Activated CD8-positive, alpha-beta memory T cell treated with anti-CD3 and anti-CD28 coated beads, Interleukin-2, amount 50 U/mL, for 1 hour (primary cell): ENCODE measurements around the gene KRT17.
"Not testable (repeated sequence)": the region's sequence is repeated elsewhere in the genome, so short reads cannot be mapped to it uniquely, and the experiment has no call there.

Experiments used
- DNase-seq: peaks from one replicate; pipeline ENCODE4 v3.0.0-alpha.2; 2020; ENCODE audit errors: extremely low read depth

KRT17 gene

DNA sequence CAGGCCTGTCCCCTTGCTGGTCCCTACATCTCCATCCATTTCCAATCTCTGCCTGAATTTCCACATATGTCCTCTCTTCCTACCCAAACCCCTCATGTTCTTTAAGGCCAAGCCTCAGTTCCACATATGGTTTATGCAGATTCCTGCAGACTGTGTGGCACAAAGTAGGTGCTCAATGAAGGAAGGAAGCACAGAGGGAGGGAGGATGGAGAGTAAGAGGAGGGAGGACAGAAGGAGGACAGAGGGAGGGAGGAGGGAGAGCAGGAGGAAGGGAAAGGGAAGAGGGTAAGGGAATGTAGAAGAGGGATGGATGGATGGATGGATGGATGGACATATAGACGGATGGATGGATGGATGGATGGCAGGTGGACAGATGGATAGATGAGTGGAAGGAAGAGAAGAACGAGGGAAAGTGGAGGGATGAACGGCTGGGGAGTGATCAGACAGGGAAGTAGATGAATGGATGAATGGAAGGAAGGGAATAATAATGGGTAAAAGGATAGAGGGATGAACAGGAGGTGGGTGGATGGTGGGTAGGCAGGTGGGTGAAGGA, 29.9 kb downstream of the KRT17 start:
- DNase-seq: no peak

DNA sequence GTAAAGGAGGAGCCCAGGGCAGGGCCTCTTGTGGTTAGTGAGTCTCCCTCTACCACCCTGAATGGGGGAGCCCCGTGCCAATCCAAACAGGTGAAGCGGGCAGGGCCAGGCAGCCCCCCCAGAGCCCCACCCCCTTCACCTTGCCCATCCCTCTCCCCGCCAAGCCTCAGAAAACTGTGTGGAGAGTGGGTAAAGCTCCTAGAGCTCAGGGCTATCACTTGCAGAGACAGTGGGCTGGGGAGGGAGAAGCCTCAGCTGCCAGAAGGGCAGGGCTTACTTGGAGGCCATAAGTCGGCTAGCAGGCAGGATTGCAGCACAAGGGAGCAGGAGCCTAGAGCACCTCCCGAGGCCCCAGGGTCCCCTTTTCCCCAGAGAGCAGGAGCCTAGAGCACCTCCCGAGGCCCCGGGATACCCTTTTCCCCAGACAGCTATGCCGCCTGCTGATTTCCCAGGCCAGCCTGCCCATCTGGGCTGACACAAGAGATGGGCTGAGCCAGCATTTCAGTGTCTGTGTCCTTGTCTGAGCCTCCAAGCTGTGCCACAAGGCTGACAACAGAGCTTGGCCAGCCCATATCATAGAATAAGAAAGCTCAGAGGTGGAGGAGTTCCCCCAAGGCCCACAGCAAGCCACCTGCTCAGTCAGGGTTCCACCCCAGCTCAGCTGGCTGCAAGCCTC, 30.9 kb downstream of the KRT17 start:
- DNase-seq: no peak

DNA sequence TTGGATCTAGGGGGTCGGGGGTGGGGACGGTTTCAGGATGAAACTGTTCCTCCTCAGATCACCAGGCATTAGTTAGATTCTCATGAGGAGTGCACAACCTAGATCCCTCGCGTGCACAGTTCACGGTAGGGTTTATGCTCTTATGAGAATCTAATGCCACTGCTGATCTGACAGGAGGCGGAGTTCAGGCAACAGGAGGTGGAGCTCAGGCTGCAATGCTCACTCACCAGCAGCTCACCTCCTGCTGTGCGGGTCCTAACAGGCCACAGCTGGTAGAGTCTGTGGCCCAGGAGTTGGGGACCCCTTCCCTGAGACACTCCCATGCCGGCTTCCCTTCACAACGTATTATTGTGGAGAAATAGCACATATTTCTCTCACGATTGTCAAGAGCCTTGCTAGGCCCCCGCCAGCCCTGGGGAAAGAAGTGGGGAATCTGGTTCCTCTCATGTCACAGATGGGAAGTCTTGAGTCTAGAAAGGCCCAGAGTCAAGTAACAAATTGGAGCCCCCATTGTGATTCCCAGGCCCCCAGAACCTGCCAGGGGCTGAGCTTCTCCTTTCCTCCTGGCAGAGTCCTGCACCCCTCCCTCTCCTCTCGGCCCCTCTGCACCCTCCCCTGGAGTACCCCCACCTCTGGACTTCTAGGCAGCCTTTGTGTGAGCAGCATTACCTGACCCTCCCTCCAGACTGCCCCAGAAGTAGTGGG, 31.6 kb downstream of the KRT17 start:
- no peak for DNase-seq

GRCh38 chr17:41589301-41589700, 35.1 kb downstream of the KRT17 start:
- no peak for DNase-seq

- no peak for DNase-seq
Measured at GRCh38 chr17:41588126-41588810, 36.1 kb downstream of the KRT17 start.

DNA sequence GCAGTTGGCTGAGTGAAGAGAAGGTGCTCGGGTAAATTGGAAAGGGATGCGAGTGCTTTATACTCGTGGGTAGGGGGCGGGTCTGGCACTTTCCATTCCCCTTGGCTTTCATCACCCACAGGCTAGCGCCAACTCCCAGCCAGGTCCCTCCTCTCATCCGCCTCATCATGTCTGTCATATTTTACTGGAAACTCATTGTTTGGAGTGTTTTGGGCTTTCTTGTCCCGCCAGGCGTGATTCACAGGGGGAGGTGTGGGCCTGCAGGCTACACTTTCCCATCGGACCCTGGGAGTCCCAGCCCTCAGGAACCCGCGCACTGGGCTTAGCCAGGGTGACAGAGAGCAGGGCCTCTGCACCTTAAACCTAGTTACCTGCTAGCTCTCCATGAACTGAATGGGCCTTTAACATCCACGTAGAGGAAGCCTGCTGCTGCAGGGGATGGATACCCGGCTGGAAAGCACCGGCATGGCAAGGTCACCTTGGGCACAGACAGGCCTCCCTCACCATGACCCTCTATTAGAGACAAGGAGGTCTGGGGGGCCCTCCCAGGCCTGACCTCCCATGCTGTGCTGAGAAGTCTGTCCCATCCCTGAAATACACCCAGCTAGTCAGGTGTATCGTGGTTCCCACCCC, 37.4 kb downstream of the KRT17 start, which contains the start of gene KRT14:
TSS of gene KRT14 (minus strand) at position 33 of the 633 bp plus-strand sequence. CDS start 61 bp downstream, outside the sequence.
- no peak for DNase-seq

- DNase-seq: no peak
Measured at GRCh38 chr17:41585301-41586056, 38.9 kb downstream of the KRT17 start.

DNA sequence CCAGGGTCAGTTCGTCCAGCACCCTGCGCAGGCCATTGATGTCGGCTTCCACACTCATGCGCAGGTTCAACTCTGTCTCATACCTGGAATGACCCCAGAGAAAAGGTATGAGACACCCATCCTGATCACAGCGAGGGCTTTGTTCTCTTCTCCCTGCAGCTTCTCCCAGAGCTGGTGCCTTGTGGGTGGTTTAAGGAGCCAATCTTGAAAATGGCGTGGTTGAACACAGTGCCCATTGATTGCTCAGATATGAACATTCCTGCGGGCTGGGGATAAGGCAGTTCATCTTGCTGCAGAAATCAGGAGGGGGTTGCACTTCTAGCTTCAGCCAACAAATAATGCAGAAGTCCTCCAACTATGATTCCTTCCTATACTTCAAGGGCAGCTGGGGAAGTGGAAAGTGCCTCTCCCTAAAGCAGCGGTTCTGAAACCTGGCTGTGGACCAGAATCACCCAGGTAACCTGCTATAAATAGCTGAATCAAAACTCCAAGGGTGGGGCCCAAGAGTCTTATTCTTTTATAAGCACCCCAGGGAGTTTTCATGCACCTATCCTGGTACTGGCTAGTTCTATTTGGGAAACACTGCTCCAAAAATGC, 39.9 kb downstream of the KRT17 start:
- DNase-seq: not testable (repeated sequence)

DNA sequence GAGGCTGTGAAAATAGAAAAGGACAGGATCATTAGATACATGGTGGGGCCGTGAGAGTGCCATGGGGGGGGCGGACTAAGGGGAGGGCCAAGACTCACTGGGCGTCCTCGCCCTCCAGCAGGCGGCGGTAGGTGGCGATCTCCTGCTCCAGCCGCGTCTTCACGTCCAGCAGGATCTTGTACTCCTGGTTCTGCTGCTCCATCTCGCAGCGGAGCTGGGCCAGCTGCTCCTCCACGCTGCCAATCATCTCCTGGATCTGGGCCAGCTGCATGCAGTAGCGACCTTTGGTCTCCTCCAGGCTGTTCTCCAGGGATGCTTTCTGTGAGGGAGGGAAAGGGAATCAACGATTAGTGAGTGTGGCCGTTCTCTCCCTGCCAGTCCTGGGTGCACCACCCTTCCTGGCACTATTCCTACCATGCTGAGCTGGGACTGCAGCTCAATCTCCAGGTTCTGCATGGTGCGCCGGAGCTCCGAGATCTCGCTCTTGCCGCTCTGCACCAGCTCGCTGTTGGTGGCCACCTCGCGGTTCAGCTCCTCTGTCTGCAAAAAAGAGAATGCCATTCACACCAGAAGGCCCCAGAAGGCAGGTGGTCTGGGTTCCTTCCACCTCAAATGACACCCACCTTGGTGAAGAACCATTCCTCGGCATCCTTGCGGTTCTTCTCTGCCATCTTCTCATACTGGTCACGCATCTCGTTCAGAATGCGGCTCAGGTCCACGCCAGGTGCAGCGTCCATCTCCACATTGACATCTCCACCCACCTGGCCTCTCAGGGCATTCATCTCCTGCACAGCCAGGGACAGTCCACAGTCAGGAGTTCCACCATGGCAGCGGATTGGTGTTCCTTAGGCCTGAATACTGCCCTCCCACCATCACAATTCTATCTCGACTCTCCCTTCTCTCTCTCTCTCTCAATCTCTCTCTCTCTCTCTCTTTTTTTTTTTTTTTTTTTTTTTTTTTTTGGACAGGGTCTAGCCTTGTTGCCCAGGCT, 40.9 kb downstream of the KRT17 start:
- no peak for DNase-seq

DNA sequence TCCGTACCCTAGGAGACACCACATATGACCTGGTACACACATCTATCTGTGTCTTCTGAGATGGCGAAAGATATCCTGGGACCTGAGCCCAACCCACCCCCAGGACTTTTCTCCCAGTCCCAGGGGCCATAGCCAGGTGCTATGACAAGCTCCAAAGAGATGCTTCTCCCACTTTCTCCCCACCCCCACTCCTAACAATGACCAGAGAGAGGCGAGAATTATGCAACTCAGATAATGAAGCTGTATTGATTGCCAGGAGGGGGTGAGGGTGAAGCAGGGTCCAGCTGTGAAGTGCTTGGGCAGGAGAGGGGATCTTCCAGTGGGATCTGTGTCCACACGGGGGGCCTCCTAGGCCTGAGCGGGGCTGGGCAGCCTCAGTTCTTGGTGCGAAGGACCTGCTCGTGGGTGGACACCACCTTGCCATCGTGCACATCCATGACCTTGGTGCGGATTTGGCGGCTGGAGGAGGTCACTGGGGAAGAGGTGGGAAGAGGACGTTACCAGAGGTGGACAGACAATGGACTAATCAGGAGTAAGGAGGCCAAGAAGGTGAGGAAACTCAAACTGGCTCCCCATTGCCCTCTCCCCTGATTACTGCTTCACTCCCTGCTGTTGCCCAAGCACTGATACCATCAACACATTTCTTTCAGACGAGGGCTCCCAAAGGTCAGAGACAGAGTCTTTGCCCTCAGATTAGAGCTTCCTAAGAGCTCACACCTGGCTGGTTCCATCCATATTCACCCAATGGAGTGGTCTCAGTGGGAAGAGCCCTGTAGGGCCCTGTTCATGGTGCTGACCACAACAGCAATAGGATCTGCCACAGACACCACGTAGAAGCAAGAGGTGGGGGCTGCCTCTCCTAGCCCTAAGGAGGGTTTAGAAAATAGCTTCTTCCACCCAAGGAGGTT, 42.1 kb downstream of the KRT17 start:
- not testable (repeated sequence) for DNase-seq

GRCh38 chr17:41581366-41582060, 42.9 kb downstream of the KRT17 start:
- DNase-seq: no peak

DNA sequence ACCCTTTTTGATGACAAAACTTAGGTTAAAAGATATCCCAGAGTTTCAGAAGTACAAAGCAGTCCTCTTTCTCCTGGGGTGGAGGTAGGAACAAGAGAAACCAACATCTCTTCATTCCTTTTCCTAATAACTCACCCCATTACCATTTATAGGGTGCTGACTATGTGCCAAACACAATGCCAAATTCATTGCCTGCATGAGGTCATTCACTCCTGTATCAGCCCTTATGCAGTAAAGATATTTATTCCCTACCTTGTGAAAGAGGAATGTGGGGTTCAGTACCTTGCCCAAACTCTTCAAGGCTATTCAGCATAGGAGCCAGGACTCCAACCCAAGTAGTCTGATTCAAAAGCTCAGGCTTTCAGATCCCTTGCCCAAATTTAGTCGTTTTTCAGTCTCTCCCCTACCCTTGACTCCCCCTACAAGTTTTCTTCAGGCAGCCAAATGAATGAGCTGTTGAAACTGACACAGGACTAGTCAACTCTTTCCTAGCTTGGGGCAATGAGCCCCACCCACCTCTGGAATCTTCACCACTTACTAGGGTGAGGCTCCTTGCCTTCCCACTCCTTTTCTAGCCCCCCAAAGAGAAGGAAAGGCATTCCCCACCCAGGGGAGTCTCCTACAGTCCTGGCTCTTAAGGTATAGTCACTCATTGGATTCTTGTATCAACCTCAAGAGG, 43.5 kb downstream of the KRT17 start:
- DNase-seq: no peak

GRCh38 chr17:41580244-41580575, 44.2 kb downstream of the KRT17 start:
- no peak for DNase-seq

DNA sequence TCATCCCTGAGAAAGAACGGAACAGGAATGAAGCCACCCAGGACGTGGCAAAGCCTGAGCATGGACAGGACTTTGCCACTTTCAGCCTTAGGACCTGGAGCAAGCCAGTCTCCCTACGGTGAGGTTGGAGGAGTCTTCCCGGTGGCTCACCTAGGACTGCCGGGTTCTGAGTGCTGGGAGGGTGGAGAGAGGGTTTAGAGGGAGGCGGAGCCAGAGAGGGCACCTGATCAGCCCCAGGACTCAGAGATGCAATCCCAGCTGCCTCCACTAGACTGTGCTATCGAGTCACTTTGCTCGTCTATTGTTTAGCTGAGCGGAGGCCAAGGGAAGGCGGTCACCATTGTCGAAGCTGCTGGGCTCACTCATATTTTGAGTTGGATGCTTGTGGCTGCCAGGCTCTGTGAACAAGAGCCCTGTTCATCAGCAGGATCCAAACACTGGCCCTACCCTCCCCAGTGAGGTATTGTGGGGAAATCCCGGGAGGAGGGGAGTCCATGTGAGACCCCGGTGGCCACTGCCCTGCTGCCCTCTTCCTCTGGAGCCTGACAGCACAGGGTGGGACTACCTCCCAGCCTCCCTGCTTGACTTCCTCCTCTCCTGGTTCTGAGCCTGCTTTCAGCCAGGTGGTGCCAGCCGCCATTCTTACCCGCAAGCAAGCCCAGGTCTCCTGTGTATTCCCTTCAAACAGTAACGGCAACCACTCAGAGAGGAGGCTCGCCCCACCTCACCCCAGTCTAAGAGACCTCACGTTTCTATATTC, 44.7 kb downstream of the KRT17 start:
- no peak for DNase-seq

- no peak for DNase-seq
Measured at GRCh38 chr17:41578971-41579370, 45.4 kb downstream of the KRT17 start.

GRCh38 chr17:41578538-41578937, 45.8 kb downstream of the KRT17 start:
- no peak for DNase-seq

DNA sequence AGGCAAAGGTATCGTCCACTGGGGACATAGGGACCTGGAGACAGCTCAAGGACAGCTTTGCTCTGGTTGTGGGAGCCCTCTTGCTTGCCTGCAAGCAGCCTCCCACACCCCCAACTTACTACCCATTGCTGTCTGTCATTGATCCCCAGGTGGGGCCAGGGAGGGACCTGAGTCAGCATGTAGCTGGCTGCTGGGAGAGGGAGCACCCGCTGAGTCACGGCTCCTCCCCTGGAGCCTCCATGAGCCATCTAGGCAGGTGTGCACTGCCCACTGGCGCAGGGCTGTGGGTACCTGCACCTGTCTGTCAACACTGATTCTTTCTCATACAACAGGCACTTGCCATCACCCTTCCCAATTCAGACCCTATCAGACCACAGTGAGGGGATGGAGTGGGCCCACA, 47.6 kb downstream of the KRT17 start:
- not testable (repeated sequence) for DNase-seq
